ENCODE measurements around the gene PPP1R15B.

Gene PPP1R15B

GRCh38 chr1:204359474-204360255, 52.0 kb downstream of the PPP1R15B start, which contains the start of gene PLEKHA6:
Gene PLEKHA6, minus strand, starts transcription at chr1:204359929. Its CDS starts 86,202 bp downstream, at chr1:204273727.
- DNase-seq: peak in 1 of 2 donors; percentile 78
- no peak within 1 kb of the TSS for H3K4me3 ChIP-seq

DNA sequence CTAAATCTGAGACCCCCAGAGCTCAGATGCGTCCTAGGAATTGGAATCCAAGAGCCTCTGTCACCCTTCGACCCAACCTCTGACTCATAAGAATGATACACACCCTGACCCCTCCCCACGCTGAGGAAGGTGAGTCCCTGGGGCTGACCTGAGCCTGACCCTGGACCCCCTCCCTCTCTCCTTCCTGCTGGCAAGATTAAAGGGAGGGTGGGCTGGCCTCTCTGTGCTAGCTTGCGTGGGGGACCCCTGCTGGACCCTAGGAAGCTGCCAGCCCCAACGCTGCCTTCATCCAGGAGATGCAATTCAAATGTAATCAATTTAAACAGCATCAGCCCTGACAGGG, 52.5 kb downstream of the PPP1R15B start:
- intact Hi-C loops (cut with DNase I; ENCODE audit: low total_unique reads): no loop called here
- H3K4me1 ChIP-seq: peaks cover 0 to 19% (median 15%) of the 10 kb centered on the region in 4 donors
- no peaks in the 10 kb centered on the region for H3K36me3 ChIP-seq
- peaks cover 0 to 27% of the 10 kb centered on the region in 2 donors for H3K27me3 ChIP-seq
- no peak overlapping the region for H3K4me3 ChIP-seq
- H3K27ac ChIP-seq: no peak overlapping the region
- no peak for TF ChIP-seq CTCF (IDR thresholded peaks at IDR 0.05)
- no peaks in the 10 kb centered on the region for H3K9me3 ChIP-seq
- DNase-seq: no peak

More at GRCh38 chr1:204359474-204360255, 52.0 kb downstream of the PPP1R15B start, which contains the start of gene PLEKHA6:
- Histone ChIP-seq H3K27me3 (peaks cover 0 to 27% of the 10 kb centered on the region in 2 donors), H3K4me1 (peaks cover 0 to 19% (median 15%) of the 10 kb centered on the region in 4 donors), H3K27ac (no peak within 1 kb of the TSS), H3K36me3 (no peaks in the 10 kb centered on the region), H3K9me3 (no peaks in the 10 kb centered on the region)
- peak; percentile 14 to 28 for TF ChIP-seq CTCF (IDR thresholded peaks at IDR 0.05)
- intact Hi-C loops (cut with DNase I; ENCODE audit: low total_unique reads): loop anchor here (5.0 kb wide), 2 partner anchors 102 to 142 kb away; no protein-coding TSS in a partner anchor

- peaks cover 0 to 19% (median 15%) of the 10 kb centered on the region in 4 donors for H3K4me1 ChIP-seq
- H3K36me3 ChIP-seq: no peaks in the 10 kb centered on the region
- TF ChIP-seq CTCF (IDR thresholded peaks at IDR 0.05): no peak
- DNase-seq: no peak
- no peaks in the 10 kb centered on the region for H3K9me3 ChIP-seq
- H3K4me3 ChIP-seq: no peak overlapping the region
- H3K27me3 ChIP-seq: peaks cover 0 to 32% of the 10 kb centered on the region in 2 donors
- H3K27ac ChIP-seq: no peak overlapping the region
- intact Hi-C loops (cut with DNase I; ENCODE audit: low total_unique reads): no loop called here
These were observed 53.0 kb downstream of the PPP1R15B start for GRCh38 chr1:204358605-204359004.

- Histone ChIP-seq H3K4me3 (no peak overlapping the region), H3K36me3 (no peaks in the 10 kb centered on the region), H3K27ac (no peak overlapping the region), H3K27me3 (peaks cover 0 to 34% of the 10 kb centered on the region in 2 donors), H3K4me1 (peaks cover 0 to 12% (median 11%) of the 10 kb centered on the region in 4 donors), H3K9me3 (no peaks in the 10 kb centered on the region)
- TF ChIP-seq CTCF (IDR thresholded peaks at IDR 0.05): no peak
- no peak for DNase-seq
- intact Hi-C loops (cut with DNase I; ENCODE audit: low total_unique reads): no loop called here
These were observed 53.8 kb downstream of the PPP1R15B start for GRCh38 chr1:204357551-204358490.

- no peak for TF ChIP-seq CTCF (IDR thresholded peaks at IDR 0.05)
- intact Hi-C loops (cut with DNase I; ENCODE audit: low total_unique reads): no loop called here
These were observed 54.6 kb downstream of the PPP1R15B start for GRCh38 chr1:204356997-204357396.

More at GRCh38 chr1:204356997-204357396, 54.6 kb downstream of the PPP1R15B start:
- H3K9me3 ChIP-seq: no peaks in the 10 kb centered on the region
- no peak overlapping the region for H3K27ac ChIP-seq
- peaks cover 0 to 12% (median 11%) of the 10 kb centered on the region in 4 donors for H3K4me1 ChIP-seq
- peaks cover 0 to 34% of the 10 kb centered on the region in 2 donors for H3K27me3 ChIP-seq
- H3K4me3 ChIP-seq: no peak overlapping the region
- no peaks in the 10 kb centered on the region for H3K36me3 ChIP-seq
- DNase-seq: no peak

Data from tibial artery (tissue), 4 donors.